TTC549 (cell line): ENCODE measurements around the gene ZGPAT.

Experiments used
- FAIRE-seq: peaks from 2 replicates; lab custom pipeline; 2012; peaks lifted over from hg19 to GRCh38; lab: Jason Lieb, UNC

The ZGPAT gene

GRCh38 chr20:63745961-63746731, 38.3 kb downstream of the ZGPAT start:
- FAIRE-seq = no peak

DNA sequence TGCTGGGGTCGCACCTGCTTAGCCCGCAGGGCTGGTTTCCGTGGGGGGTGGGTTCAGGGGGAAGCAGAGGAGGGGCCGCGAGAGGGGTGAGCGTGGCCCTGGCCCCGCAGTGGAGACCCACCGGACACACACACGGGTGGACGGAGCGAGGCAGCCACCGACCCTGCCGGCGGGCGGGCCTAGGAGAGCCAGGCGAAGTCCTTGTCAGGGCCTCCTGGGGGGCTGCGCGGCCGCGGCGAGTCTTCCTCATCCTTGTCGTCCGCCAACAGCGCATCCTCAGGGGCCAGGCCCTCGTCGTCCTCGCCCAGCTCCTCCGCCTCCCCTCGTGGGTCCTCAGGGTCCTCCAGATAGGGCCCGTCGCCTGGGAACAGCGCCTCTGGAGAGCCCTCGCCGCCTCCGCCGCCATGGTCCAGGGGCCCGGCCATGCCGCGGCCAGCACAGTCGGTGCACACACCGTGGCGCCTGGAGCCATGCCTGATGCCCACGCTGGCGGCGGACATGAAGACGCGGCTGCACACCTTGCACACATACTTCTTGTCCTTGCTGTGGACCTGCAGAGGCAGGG, 39.0 kb downstream of the ZGPAT start:
- FAIRE-seq = no peak

DNA sequence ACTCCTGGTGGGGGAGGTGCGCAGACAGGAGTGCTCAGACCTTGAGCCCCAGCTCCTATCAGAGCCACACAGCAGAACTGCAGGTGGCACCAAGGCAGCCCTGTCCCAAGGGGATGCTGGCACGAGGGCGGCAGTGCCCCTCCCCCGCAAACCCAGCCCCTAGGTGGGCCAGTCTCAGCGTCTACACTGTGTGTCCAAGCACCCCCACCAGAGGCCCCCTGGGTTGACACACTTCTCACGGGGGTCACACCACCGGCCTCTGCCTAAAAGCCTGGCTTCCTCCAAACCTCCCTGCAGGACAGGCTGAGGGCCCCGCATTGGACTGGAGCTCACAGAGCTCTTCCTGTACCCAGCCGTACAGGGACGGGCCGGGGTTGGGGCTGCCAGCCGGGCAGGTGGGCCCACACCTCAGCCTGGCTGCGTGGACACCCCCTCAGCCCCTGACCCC, 39.8 kb downstream of the ZGPAT start:
- no peak for FAIRE-seq

DNA sequence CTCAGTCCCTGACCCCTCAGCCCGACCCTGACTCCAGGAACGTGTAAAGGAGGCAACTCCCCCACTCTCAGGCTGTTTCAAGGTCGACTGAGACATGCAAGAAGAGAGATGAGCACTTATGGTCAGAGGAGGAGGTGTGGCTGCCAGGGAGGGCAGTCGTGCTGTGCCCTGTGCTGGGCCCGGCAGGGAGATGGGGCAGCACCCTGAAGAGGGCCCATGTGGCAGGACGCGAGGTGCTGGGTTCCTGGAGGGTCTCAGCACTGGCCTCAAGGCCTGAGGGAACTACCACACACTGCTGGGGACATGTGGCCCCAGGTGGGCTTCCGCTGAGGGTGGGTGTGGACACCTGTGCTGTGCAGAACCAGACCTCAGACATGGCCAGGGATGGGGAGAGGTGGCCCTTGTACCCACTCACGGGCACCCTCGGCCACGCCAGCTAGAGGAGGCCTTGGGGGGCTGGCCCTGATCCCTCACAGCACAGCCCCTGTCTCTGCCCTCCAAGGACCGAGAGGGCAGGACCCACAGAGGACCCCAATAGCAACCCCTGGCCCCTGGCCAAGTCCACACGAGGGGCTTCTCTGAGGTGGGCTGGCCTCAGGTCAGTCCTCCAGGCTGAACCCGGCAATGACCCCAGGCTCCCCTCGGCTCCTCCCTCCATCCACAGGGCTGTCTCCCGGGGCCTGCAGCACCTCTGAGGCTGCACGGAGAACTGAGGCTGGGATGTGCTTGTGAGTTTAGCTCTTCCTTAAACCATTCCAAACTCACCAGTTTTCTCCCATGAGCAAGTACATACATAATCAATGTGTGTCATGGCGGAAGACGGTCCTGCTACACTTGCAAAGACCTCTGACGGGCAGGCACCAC, 40.5 kb downstream of the ZGPAT start:
- no peak for FAIRE-seq

- FAIRE-seq = no peak
Observed at GRCh38 chr20:63748934-63749270, 41.1 kb downstream of the ZGPAT start.

DNA sequence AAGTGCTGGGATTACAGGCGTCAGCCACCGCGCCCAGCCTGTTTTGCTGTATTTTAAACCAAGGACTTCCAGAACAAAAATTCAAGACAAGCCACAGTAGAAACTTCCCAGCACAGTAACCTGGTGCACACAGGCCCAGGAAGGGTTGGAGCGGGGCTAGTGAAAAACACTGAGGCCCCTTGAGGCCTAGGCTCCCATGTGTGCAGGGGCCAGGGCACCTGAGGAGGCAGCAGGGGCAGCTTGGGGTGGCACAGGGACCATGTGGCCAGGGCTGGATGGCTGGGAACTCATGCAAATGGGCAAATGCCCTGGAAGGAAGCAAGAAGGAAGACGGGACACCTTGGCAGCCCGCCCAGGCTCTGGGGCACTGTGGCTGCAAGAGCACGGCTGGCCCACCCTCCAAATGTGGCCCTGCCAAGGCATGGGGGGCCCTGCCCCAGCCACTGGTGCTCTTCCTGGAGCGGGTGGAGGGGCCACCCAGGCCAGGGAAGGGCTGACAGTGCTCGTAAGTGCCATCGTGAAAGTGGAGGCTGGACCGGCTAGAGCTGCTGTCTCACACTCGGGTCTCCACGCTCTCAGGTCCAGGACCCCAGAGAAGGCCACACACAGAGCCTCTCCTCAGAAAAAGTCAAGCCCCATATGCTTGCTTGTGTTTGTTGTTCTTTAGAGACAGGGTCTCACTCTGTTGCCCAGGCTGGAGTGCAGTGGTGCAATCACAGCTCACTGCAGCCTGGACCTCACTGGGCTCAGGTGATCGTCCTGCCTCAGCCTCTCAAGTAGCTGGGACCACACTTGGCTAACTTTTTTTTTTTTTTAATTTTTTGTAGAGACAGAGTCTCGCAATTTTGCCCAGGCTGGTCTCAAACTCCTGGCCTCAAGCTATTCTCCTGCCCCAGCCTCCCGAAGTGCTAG, 42.0 kb downstream of the ZGPAT start:
- FAIRE-seq = no peak

DNA sequence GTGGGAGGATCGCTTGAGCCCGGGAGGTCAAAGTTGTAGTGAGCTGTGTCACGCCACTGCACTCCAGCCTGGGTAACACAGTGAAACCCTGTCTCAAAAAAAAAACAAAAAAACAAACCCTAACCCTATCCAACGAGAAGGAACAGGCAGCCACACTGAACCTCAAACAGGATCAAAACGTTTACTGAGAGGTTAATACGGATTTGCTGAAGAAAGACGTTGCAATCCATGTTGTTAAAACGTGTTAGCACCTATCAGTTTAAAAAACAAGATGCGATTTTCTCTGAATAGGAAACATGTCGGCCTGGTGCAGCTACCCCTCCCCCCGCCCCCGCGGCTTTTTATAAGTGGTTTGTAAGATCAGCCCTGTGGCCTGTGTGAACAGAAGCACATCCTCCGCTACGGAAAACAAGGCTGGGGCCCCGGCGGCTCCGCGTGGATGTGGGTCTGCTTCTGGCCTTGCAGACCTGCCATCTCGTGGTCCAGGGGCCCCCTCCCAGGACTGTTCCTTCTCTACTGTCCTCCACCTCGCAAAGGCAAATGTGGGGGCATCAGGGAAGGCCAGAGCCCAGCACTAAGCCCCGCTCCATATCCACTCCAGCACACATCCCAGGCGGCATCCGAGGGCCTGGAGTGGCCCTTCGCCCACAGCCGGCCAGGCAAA, 43.1 kb downstream of the ZGPAT start:
- no peak for FAIRE-seq

GRCh38 chr20:63751471-63752271, 43.8 kb downstream of the ZGPAT start:
- no peak for FAIRE-seq

DNA sequence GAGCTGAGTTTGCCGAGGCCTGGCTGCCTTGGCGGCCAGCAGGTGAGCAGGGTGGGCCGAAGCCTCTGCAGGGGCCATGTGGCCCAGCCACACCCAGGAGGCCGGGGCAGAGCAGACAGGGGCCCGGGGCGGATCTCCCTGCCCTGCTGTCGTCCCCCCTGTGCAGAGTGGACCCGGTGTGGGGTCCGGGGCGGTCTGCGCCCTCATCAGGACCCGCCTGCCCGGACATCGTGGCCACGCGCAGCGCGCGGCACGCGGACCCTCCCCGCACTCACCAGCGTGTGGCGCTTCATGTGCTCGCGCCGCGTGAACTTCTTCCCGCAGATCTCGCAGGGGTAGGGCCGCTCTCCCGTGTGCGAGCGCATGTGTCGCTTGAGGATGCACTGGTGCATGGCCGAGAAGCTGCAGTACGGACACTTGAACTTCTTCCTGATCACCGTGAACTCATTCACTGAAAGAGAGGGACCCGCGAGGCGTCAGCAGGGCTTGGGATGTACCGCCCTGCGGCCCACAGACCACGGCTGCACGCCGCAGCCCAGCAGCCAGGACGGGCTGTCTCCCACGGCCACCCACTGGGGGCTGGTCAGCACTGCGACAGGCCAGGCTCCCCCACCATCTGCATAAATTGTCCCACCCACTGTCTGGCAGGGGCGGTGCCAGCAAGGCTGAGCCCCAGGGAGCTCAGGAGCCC, 44.7 kb downstream of the ZGPAT start:
- no peak for FAIRE-seq

GRCh38 chr20:63753381-63753780, 45.5 kb downstream of the ZGPAT start:
- no peak for FAIRE-seq

- FAIRE-seq = no peak
Observed at GRCh38 chr20:63754008-63754407, 46.2 kb downstream of the ZGPAT start.

DNA sequence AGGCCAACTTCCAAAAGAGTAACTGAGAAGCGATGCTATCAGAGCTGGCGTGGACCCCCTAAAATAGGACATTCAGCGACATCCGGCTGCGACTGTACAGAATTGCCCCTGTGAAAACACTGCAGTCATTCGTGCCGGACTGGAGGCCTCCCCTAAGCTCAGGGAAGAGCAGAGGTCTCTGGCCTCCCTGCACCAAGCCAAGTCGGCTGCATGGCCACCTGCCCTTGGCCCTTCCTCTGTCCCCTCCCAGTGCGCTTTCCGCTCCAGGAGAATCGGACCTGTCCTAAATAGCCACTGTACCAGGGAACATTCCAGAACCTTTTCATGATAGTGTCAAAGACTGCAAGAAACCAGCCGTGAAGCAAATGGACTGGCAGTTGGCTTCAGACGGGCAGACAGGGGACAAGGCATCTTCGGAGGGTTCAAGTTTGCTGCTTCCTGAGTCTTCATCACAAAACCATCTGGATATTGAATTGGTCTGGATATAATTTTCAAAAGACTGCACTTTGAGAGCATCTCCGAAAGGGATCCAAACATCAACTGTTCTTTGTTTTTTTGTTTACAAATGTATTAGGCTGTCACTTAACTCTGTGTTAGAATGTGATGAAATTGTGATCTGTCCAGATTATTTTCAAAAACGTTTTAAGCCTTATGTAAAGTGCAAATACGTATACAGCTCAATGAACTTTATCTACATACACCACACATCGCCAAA, 48.3 kb downstream of the ZGPAT start:
- no peak for FAIRE-seq

GRCh38 chr20:63756648-63756991, 48.8 kb downstream of the ZGPAT start:
- FAIRE-seq = no peak

- FAIRE-seq = no peak
Observed at GRCh38 chr20:63758152-63758551, 50.3 kb downstream of the ZGPAT start.

- FAIRE-seq = no peak
Observed at GRCh38 chr20:63759377-63759901, 51.6 kb downstream of the ZGPAT start.

DNA sequence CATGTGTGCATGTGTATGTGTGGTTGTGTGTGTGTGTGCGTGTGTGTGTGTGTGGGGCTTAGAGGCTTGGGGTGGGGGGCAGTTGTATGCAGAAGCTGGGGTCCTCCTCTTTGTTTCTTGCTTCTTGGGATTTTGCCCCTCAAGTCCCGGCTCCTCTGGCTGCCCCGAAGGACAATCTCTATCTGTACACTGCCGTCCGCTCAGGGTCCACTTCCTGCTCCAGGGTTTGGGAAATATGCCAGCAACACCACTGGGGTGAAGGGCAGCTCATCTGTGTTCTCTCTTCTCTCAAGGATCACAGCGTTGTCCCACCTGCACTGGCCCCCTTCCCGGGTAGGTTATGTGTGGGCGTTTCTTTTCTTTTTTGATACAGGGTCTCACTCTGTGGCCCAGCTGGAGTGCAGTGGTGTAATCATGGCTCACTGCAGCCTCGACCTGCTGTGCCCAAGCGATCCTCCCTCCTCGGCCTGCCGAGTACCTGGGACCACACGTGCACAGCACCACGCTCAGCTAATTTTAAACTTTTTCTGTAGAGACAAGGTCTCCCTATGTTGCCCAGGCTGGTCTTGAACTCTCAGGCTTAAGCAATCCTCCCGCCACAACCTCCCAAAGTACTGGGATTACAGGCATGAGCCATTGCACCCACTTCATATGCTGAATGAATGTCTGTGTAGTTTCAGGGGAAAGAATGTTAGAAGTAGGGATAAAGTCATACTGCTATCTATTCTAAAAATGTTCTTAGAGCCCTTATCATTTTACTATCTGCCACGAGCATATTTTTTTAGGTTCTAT, 57.4 kb downstream of the ZGPAT start:
- FAIRE-seq = no peak

DNA sequence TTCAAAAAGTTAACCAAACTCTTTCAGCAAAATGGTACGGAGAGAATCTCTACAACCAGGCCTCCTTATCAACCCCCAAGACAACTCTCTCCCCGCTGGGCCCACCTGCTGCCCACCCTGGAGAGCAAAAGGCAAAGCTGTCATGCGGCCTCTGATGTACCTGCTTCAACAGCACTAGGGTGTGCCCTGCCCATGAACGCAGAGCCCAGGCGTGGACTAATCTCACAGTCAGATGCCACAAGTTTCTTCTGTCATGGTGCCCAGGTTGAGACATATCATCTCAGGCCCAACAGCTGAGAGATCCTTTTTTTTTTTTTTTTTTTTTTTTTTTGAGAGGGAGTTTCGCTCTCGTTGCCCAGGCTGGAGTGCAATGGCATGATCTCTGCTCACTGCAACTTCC, 58.1 kb downstream of the ZGPAT start:
- FAIRE-seq = no peak

DNA sequence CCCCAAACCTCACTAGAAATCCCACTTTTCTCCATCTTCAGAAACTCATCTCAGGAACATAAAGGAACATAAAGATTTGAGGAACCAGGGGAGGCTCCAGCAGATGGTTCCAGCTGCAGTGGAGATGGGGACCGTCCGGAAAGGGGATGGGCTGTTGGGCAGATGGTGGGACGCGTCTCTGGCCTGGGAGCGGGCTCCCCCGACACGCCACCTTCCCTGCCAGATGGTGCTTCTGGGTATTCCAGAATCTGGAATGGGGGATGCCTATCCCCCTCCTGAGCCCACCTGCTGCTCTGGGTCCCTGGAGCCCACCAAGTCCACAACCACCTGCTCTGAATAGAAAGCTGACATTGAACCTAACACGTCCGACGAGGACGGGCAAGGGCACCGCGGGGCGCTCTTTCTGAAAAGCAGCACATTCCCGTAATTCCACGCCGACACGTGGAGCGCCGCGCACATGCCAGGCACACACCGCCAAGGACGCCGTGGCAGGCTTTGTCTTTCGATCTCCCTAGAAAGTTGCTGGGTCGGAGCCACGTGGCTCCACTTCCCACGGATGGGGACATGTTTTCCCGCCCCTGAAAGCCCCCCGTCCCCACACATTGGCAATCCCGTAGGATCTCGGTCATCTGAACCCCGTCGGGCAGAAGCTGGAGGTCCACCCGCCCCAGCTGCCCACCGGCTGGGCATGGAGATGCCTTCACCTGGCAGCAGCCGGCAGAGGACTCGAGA, 59.0 kb downstream of the ZGPAT start:
- FAIRE-seq = no peak
